Duodenal mucosa (tissue), 2 donors: Measurements from ENCODE around the gene ALPL.

Source experiments
- H3K27ac ChIP-seq: one replicate; pipeline ENCODE4 v1.7.0; 2013; ENCODE audit warnings: low read depth, low read length
- H3K27me3 ChIP-seq, 2 donors: one replicate each; pipeline ENCODE4 v1.7.0; 2013; ENCODE audit warnings: low read length in 2 of 2, control low read depth in 1 of 2; ENCODE audit not compliant: insufficient read depth in 2 of 2, control insufficient read depth in 1 of 2
- H3K36me3 ChIP-seq, 2 donors: one replicate each; pipeline ENCODE4 v1.7.0; 2013; ENCODE audit warnings: low read length in 2 of 2, control low read depth in 1 of 2; ENCODE audit not compliant: insufficient read depth in 2 of 2, control insufficient read depth in 1 of 2
- H3K4me1 ChIP-seq, 2 donors: one replicate each; pipeline ENCODE4 v1.7.0; 2013; ENCODE audit warnings: low read length in 2 of 2, control low read depth in 1 of 2; ENCODE audit not compliant: insufficient read depth in 2 of 2, control insufficient read depth in 1 of 2
- H3K4me3 ChIP-seq, 2 donors: one replicate each; pipeline ENCODE4 v1.7.0; 2013; ENCODE audit warnings: low read length in 2 of 2, low read depth in 1 of 2
- H3K9ac ChIP-seq, 2 donors: one replicate each; pipeline ENCODE4 v1.7.0; 2013; ENCODE audit warnings: low read length in 2 of 2, low read depth in 1 of 2
- H3K9me3 ChIP-seq, 2 donors: one replicate each; pipeline ENCODE4 v1.7.0; 2013; ENCODE audit warnings: low read length in 2 of 2, control low read depth in 1 of 2; ENCODE audit not compliant: control insufficient read depth in 1 of 2

Gene ALPL

DNA sequence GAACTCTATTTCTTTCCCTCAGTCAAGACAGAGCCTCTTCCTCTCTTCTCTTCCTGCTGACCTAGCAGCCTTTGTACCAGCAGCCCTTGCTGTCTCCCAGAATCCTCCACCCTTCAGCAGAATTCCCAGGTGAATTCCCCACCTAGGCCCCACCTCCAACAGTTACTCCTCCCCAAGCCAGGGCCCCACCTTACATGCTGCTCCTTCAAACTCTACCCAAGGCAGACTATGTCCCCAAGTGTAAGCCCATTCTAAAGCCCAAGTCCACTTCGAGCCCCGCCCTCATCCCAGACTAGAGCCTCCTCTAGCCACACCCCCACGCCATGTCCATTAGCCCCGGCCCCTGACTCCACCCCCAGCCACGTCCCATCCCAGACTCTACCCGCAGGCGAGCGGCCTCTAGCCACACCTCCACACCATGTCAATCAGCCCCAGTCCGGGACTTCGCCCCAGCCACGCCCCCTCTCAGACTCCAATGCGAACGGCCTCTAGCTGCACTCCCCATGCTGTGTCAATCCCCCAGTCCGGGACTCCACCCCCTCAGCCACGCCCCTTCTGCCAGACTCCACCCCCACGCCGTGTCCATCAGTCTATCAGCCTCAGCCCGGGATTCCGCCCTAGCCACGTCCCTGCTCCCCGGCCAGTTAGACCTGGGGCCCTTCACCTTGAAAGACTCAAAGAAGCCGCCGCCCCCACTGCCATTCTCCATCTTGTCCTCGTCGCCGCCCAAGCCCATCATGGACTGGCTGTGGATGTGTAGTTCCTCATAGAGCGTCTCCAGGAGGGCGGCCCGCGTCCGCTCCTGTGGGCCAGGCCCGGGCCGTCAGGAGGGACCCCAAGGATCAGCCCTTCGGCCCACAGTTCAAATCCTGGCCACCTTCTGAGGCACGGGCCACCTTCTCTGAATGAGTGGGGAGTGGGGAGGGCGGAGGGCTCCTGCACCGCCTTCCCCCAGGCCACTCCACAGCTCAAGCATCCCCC, 98.6 kb downstream of the ALPL start:
- Histone ChIP-seq H3K9ac (peak overlapping the region in 1 of 2 donors; percentile 12), H3K4me3 (peak overlapping the region in 1 of 2 donors; percentile 6), H3K27ac (no peak overlapping the region), H3K9me3 (no peaks in the 10 kb centered on the region), H3K4me1 (peaks cover 5 to 6% of the 10 kb centered on the region in 2 donors), H3K27me3 (no peaks in the 10 kb centered on the region), H3K36me3 (no peaks in the 10 kb centered on the region)

DNA sequence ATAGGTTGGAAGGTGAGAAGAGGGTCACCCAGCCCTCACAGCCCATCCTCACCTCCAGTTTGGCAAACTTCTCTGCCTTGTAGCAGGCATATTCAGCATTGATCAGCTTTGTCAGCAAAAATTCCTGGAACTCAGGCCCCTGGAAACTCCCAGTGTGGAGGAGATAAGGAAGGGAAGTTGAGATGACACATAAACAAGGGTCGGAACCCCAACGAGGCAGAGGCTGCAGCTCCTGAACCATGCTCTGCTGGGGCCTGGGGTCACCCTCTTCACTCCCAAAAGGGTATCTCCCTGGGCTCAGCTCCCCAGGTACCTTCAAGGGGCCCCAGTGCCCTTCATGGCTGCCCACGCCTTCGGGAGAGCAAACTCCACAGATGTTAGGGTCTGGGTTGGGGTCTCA, 99.6 kb downstream of the ALPL start:
- peaks cover 0 to 7% of the 10 kb centered on the region in 2 donors for H3K36me3 ChIP-seq
- H3K4me3 ChIP-seq: no peak overlapping the region
- H3K9me3 ChIP-seq: no peaks in the 10 kb centered on the region
- no peaks in the 10 kb centered on the region for H3K27me3 ChIP-seq
- no peak overlapping the region for H3K27ac ChIP-seq
- no peak overlapping the region for H3K9ac ChIP-seq
- H3K4me1 ChIP-seq: peaks cover 6 to 8% of the 10 kb centered on the region in 2 donors

DNA sequence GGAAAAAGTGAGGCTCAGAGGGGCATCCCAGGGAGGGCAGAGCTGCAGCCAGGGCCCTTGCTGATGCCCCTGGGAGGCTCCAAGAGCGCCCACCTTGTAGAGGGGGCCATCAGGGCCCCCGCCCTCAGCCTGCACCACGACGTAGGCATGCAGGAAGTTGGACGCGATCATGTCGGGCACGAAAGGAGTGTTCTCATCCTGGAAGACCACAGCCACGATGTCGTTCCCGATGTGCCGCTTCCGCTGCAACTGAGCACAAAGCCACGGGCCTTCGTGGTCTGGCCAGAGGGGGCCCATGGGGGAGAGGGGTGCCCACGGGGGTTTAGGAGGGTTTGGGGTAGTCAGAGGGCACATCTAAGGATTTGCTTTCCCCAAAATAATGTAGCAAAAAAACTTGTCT, 100.8 kb downstream of the ALPL start:
- Histone ChIP-seq H3K9me3 (no peaks in the 10 kb centered on the region), H3K27me3 (no peaks in the 10 kb centered on the region), H3K4me1 (peaks cover 18 to 20% of the 10 kb centered on the region in 2 donors), H3K27ac (no peak overlapping the region), H3K4me3 (no peak overlapping the region), H3K9ac (no peak overlapping the region), H3K36me3 (peaks cover 0 to 7% of the 10 kb centered on the region in 2 donors)

DNA sequence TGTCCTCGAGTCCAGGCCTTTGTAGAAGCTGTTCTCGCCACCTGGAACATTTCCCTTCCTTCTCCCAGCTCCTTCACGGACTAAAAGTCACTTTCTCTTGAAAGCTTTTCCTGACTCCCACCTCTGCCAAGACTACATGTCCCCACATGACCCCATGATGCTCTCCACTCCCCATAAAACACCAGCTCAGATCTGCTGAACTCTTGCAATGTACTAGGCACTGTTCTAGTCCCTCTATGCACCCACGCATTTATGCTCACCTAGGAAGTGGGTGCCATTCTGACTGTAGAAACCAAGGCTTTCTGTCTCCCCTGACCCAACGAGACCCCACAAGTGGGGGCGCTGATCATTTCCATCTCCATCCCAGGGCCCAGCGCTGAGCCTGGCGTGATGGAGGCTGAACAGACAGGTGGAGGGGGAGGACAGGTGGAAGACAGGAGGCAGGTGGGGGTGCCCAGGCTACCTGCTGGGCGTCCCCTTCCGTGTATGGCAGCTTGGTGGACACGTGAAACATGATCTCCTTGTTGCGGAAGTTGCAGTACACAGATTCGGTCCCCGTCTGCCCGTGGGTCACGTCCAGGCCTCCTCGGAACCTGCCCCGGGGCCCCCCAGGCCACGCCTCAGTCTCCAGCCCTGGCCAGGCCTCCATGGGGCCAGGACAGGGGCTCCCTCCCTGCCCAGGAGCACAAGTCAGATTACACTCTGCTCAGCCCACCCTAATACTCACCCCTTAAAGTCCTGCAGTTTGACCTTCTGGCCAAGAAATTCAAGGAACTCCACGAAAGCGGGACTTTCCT, 102.0 kb downstream of the ALPL start:
- no peaks in the 10 kb centered on the region for H3K27me3 ChIP-seq
- peaks cover 0 to 7% of the 10 kb centered on the region in 2 donors for H3K36me3 ChIP-seq
- H3K9me3 ChIP-seq: no peaks in the 10 kb centered on the region
- H3K27ac ChIP-seq: no peak overlapping the region
- H3K4me3 ChIP-seq: no peak overlapping the region
- peaks cover 27 to 30% of the 10 kb centered on the region in 2 donors for H3K4me1 ChIP-seq
- no peak overlapping the region for H3K9ac ChIP-seq

DNA sequence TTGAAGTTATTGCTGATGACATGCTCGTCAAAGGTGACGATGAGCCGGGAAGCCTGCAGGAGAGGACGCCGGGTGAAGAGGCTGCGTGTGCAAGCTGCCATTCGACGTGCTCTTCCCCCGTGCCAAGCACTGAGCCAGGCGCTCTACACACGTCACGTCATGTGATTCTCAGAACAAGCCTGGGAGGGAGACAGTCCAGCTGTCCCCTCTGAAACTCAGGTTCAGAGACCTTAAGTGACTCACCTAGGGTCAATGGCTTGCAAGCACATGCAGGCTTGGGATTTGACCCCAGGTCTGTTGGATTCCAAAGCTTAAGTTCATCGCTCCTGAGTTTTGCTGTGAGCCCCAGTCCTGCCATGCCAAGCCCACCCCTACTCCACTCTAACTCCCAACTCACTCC, 102.8 kb downstream of the ALPL start:
- no peaks in the 10 kb centered on the region for H3K9me3 ChIP-seq
- no peak overlapping the region for H3K27ac ChIP-seq
- H3K4me3 ChIP-seq: no peak overlapping the region
- H3K36me3 ChIP-seq: peaks cover 0 to 7% of the 10 kb centered on the region in 2 donors
- H3K4me1 ChIP-seq: peaks cover 28 to 36% of the 10 kb centered on the region in 2 donors
- H3K9ac ChIP-seq: no peak overlapping the region
- no peaks in the 10 kb centered on the region for H3K27me3 ChIP-seq

GRCh38 chr1:21613072-21613867, 104.0 kb downstream of the ALPL start:
- H3K4me1 ChIP-seq: peaks cover 25 to 32% of the 10 kb centered on the region in 2 donors
- no peak overlapping the region for H3K4me3 ChIP-seq
- no peaks in the 10 kb centered on the region for H3K27me3 ChIP-seq
- no peaks in the 10 kb centered on the region for H3K9me3 ChIP-seq
- H3K9ac ChIP-seq: no peak overlapping the region
- no peak overlapping the region for H3K27ac ChIP-seq
- peaks cover 0 to 7% of the 10 kb centered on the region in 2 donors for H3K36me3 ChIP-seq

DNA sequence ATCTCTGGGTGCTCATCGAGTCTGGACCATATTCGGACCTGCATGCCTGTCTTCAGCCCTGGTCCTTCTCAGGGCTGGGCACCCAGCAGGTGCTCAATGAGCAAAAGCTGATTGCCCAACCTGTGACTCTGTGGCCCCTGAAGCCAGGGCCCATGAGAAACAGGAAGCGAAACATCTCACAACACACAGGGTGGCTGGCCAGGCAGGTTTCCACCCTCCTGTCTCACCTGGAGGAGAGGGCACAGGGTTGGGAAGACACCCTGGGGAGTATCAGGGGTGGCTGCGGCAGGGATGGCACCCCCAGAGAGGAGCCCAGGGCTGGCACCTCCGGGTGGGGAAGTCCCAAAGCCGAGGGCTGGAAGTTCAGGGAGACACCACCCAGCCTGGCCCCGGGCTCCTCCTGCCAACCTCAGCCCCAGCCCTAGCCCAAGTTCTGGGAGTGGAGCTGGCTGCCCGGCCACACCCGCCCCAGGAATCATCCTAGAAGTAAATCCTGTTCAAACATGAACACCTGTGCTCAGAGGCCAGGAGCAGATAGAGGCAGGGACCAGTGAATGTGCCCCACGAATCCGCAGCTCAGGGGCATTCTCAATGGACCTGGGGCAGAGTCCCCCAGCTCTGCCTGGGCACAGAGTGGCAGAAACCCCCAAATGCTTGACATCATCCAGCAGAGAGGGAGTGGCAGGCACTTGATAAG, 105.3 kb downstream of the ALPL start:
- Histone ChIP-seq H3K9ac (peak overlapping the region in 1 of 2 donors; percentile 26), H3K27ac (no peak overlapping the region), H3K9me3 (no peaks in the 10 kb centered on the region), H3K4me1 (peaks cover 25 to 32% of the 10 kb centered on the region in 2 donors), H3K36me3 (peaks cover 0 to 7% of the 10 kb centered on the region in 2 donors), H3K4me3 (no peak overlapping the region), H3K27me3 (no peaks in the 10 kb centered on the region)

DNA sequence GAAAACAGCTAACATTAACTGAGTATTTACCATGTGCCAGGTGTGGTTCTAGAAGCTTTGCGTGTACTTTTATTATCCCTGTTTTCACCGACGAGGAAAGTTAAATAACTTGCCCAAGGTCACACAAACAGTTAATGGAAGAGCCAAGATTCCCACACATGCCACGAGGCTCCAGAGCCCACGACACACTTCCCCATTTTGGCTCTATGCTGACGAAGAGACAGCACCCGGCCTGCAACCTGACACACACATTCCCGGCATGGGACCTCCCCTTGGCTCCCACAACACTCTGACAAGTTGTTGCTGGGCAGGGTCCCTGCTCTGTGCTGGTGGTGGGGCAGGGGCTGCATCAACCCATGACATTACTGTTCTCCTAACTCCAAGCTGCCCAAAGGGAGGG, 107.1 kb downstream of the ALPL start:
- H3K27ac ChIP-seq: no peak overlapping the region
- no peaks in the 10 kb centered on the region for H3K27me3 ChIP-seq
- H3K4me1 ChIP-seq: peaks cover 25 to 45% of the 10 kb centered on the region in 2 donors
- no peak overlapping the region for H3K9ac ChIP-seq
- no peaks in the 10 kb centered on the region for H3K9me3 ChIP-seq
- H3K4me3 ChIP-seq: no peak overlapping the region
- peaks cover 0 to 7% of the 10 kb centered on the region in 2 donors for H3K36me3 ChIP-seq

DNA sequence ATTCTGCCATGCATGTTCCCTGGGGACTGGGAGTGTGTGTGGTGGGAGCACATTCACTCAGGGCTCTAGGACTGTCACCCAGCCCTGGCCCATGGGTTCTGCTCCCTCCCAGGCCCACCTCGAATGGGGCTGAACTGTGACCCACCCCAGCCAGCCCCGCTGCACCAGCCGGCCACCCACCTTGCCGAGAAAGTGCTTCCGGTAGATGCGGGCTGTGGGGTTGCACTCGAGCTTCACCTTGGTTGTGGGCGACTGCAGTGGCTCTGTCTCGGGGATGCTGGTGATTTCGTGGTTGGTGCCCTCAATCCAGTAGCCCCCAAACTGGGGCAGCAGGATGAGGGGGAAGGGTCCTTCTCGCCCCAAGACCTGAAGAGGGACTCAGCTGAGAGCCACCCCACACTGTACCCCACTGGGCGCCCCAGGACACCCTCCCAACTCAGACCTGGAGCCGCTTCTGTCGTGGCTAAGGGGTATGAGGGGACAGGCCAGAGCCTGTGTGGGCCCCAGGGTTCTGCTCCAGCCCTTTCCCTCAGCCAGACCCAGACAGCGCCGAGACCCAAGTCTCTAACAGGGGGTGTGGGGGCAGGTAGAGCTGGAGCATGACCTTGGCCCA, 108.0 kb downstream of the ALPL start:
- H3K27me3 ChIP-seq: no peaks in the 10 kb centered on the region
- H3K36me3 ChIP-seq: peaks cover 0 to 7% of the 10 kb centered on the region in 2 donors
- H3K9me3 ChIP-seq: no peaks in the 10 kb centered on the region
- H3K9ac ChIP-seq: no peak overlapping the region
- H3K27ac ChIP-seq: no peak overlapping the region
- no peak overlapping the region for H3K4me3 ChIP-seq
- H3K4me1 ChIP-seq: peaks cover 29 to 51% of the 10 kb centered on the region in 2 donors
